Activated T-helper 1 cell treated with anti-CD3 and anti-CD28 coated beads, Interleukin-12 subunit alpha, Interleukin-12 subunit beta, Interleukin-2, Interleukin-4 antibody, amounts not matched to agents 30 ng/mL and 10 ng/mL and 1 ng/mL, durations not matched to agents 14 hours and 24 hours and 36 hours (primary cell): ENCODE measurements around the gene PPP1R1C. TPM values are rescaled to one million over a fixed set of nuclear protein-coding genes. Genes with fewer than 3 reads are reported as not detected.

Experiments
- total RNA-seq: library from RNA; stranded (reverse); gene quantifications from 2 replicates; pipeline ENCODE4 v1.2.3, GENCODE V29; 2022

The PPP1R1C gene
- total RNA-seq, 1 donor from 2014 or later, result not detected

Other genes starting within 250 kb of the PPP1R1C start
- gene ITPRID2, start 94.1 kb upstream of the PPP1R1C start, total RNA-seq, result 51.6 and 54.2 TPM in 2 replicates